GM18868 (cell line): Measurements from ENCODE around the gene ZNF507.

Experiments
- ATAC-seq: cut with Tn5 transposase; IDR thresholded peaks from one replicate; pipeline ENCODE4 v1.9.1; 2021; ENCODE audit warnings: mild to moderate bottlenecking, moderate library complexity; ENCODE audit not compliant: unreplicated experiment

The ZNF507 gene

GRCh38 chr19:32345261-32346207 is at the start of gene ZNF507:
Gene ZNF507 (plus strand): TSS chr19:32345610. CDS start chr19:32352831, 7,221 bp downstream.
- peak; percentile 87 for ATAC-seq

GRCh38 chr19:32296694-32297093 is 48.7 kb upstream of the ZNF507 start:
- ATAC-seq = no peak

GRCh38 chr19:32302778-32303177 is 42.6 kb upstream of the ZNF507 start:
- ATAC-seq = no peak

GRCh38 chr19:32303193-32303592 is 42.2 kb upstream of the ZNF507 start:
- ATAC-seq = no peak

GRCh38 chr19:32307591-32307990 is 37.8 kb upstream of the ZNF507 start:
- no peak for ATAC-seq

GRCh38 chr19:32308431-32309077 is 36.9 kb upstream of the ZNF507 start:
- ATAC-seq = no peak

- ATAC-seq = no peak
Observed at GRCh38 chr19:32309711-32310390, 35.6 kb upstream of the ZNF507 start.

- no peak for ATAC-seq
Observed at GRCh38 chr19:32311371-32311770, 34.0 kb upstream of the ZNF507 start.

- no peak for ATAC-seq
Observed at GRCh38 chr19:32313569-32314265, 31.7 kb upstream of the ZNF507 start.

GRCh38 chr19:32316034-32316433 is 29.4 kb upstream of the ZNF507 start:
- no peak for ATAC-seq

GRCh38 chr19:32317086-32317485 is 28.3 kb upstream of the ZNF507 start:
- ATAC-seq = no peak

GRCh38 chr19:32318884-32319520 is 26.4 kb upstream of the ZNF507 start:
- no peak for ATAC-seq

GRCh38 chr19:32322541-32322940 is 22.9 kb upstream of the ZNF507 start:
- no peak for ATAC-seq

- no peak for ATAC-seq
Observed at GRCh38 chr19:32324631-32325285, 20.7 kb upstream of the ZNF507 start.

- no peak for ATAC-seq
Observed at GRCh38 chr19:32330213-32330857, 15.1 kb upstream of the ZNF507 start.

- no peak for ATAC-seq
Observed at GRCh38 chr19:32333227-32333626, 12.2 kb upstream of the ZNF507 start.

- no peak for ATAC-seq
Observed at GRCh38 chr19:32336259-32337083, 8.9 kb upstream of the ZNF507 start.

- no peak for ATAC-seq
Observed at GRCh38 chr19:32337084-32337808, 8.2 kb upstream of the ZNF507 start.
